ENCODE results near the gene BRF1. TPM values are rescaled to one million over a fixed set of nuclear protein-coding genes. Genes with fewer than 3 reads are reported as not detected.

BRF1 gene
- total and polyA plus RNA-seq, 2 of the 8 experiments (the other 6 are each of a cell fraction or from before 2014, with no cell fraction given): 7.7 to 18.3 TPM

- H3K18ac ChIP-seq (ENCODE audit: extremely low read depth, low read length): no peak overlapping the region
- H3K4me2 ChIP-seq (ENCODE audit: insufficient read depth in 1 of 2, low read depth in 2 of 2, low read length in 2 of 2): no peak overlapping the region
- no peak overlapping the region for H3K4me3 ChIP-seq (ENCODE audit: extremely low read depth in 1 of 4, insufficient read depth in 2 of 4, low read depth in 3 of 4, low read length in 4 of 4)
- H2BK5ac ChIP-seq (ENCODE audit: low read depth, low read length): no peak overlapping the region
- no peak overlapping the region for H4K5ac ChIP-seq (ENCODE audit: insufficient read length, low read depth, low read length)
- no peak overlapping the region for H4K8ac ChIP-seq (ENCODE audit: extremely low read depth, insufficient read depth, low read length)
- H2AFZ ChIP-seq (ENCODE audit: low read length): no peak overlapping the region
- no peaks in the 10 kb centered on the region for H3K79me2 ChIP-seq (ENCODE audit: control insufficient read depth in 1 of 2, insufficient read depth in 2 of 2, low read length in 2 of 2)
- H4K91ac ChIP-seq (replicated peaks; ENCODE audit: insufficient read length, low read length): no peak overlapping the region
- H3K4ac ChIP-seq (replicated peaks; ENCODE audit: insufficient read length, low read depth, low read length): no peak overlapping the region
- DNase-seq (ENCODE audit: low read depth in 1 of 2, low spot score in 2 of 2) (no peak), FAIRE-seq (no peak)
- H2BK120ac ChIP-seq (replicated peaks; ENCODE audit: low read depth, low read length): no peak overlapping the region
- no peak overlapping the region for H2BK12ac ChIP-seq (ENCODE audit: low read depth, low read length)
- no peak overlapping the region for H3K27ac ChIP-seq (ENCODE audit: low read depth, low read length)
- H2BK15ac ChIP-seq (ENCODE audit: low read length): no peak overlapping the region
- no peak overlapping the region for H3K14ac ChIP-seq (ENCODE audit: insufficient read length)
- no peaks in the 10 kb centered on the region for H3K27me3 ChIP-seq (replicated peaks in 1 of 4; ENCODE audit: control insufficient read depth in 3 of 4, extremely low read depth in 1 of 4, insufficient read depth in 3 of 4, low read length in 3 of 4)
- no peaks in the 10 kb centered on the region for H3K79me1 ChIP-seq (ENCODE audit: low read depth, low read length)
- POLR2A ChIA-PET (ENCODE audit: partially characterized antibody): no interaction called here
- H3K9me3 ChIP-seq (ENCODE audit: insufficient read depth in 2 of 2, low read depth in 1 of 2, low read length in 1 of 2): no peaks in the 10 kb centered on the region
- H4K20me1 ChIP-seq (replicated peaks in 1 of 2; ENCODE audit: control insufficient read depth in 1 of 2, insufficient read depth in 2 of 2, low read length in 2 of 2): peaks cover 0 to 6% of the 10 kb centered on the region in 2 experiments
- WGBS, 2 experiments (ENCODE audit: extremely low coverage in 1 of 2, insufficient coverage in 1 of 2, insufficient read length in 1 of 2, insufficient replicate concordance in 2 of 2, low coverage in 1 of 2, low lambda C conversion rate in 2 of 2, missing lambda C conversion rate in 1 of 2): 87% methylated on average over 11 of the region's 16 CpGs; no CpG with 5 or more reads in 1 of the 2 experiments
- H3K36me3 ChIP-seq (ENCODE audit: control insufficient read depth in 2 of 4, insufficient read depth in 4 of 4, low read length in 3 of 4): no peaks in the 10 kb centered on the region
- no peak overlapping the region for H2AK5ac ChIP-seq (ENCODE audit: low read depth, low read length)
- CTCF ChIA-PET (ENCODE audit: partially characterized antibody): interaction anchor here (0.8 to 1.4 kb wide), 4 partner anchors 13 to 161 kb away, joined by 3 to 4 read pairs (median 3); no protein-coding TSS in a partner anchor
- no peak overlapping the region for H3K23ac ChIP-seq (ENCODE audit: insufficient read length)
- no peak overlapping the region for H3K9ac ChIP-seq (replicated peaks in 1 of 4; ENCODE audit: extremely low read depth in 1 of 4, low read depth in 3 of 4, low read length in 3 of 4)
- no peak overlapping the region for H3K56ac ChIP-seq (replicated peaks; ENCODE audit: insufficient read length, low read depth, low read length)
- H2BK20ac ChIP-seq (ENCODE audit: low read length): no peak overlapping the region
- H3K23me2 ChIP-seq (ENCODE audit: low read depth, low read length): no peaks in the 10 kb centered on the region
- no peaks in the 10 kb centered on the region for H3K4me1 ChIP-seq (replicated peaks in 1 of 4; ENCODE audit: control insufficient read depth in 3 of 4, insufficient read depth in 4 of 4, low read length in 3 of 4)
- TF ChIP-seq RNF2 (IDR thresholded peaks at IDR 0.05; ENCODE audit: borderline replicate concordance, low read depth, low read length, missing control alignments, poor library complexity, severe bottlenecking) (no peak), CHD1 (IDR thresholded peaks at IDR 0.05; ENCODE audit: low read depth, low read length) (no peak), BRCA1 (IDR thresholded peaks at IDR 0.05; ENCODE audit: low read depth, low read length) (no peak), MAX (IDR thresholded peaks at IDR 0.05) (no peak), CTCF (IDR thresholded peaks at IDR 0.05; ENCODE audit: control extremely low read depth in 1 of 3, insufficient read depth in 1 of 3, low read depth in 1 of 3, low read length in 3 of 3) (no peak), SIN3A (conservative IDR thresholded peaks at IDR 0.05 in 1 of 2, IDR thresholded peaks at IDR 0.05 in 1 of 2; ENCODE audit: low read depth in 1 of 2, low read length in 2 of 2) (no peak), CREB1 (IDR thresholded peaks at IDR 0.05) (no peak), SUZ12 (IDR thresholded peaks at IDR 0.05; ENCODE audit: low read length) (no peak), NANOG (IDR thresholded peaks at IDR 0.05; ENCODE audit: insufficient read depth, low read depth, low read length, poor library complexity, severe bottlenecking) (no peak), CBX8 (IDR thresholded peaks at IDR 0.05; ENCODE audit: borderline replicate concordance, low read depth, low read length) (no peak)
These were observed 91.2 kb downstream of the BRF1 start for GRCh38 chr14:105209646-105210045.
